Endodermal cell (in vitro differentiated cells): ENCODE measurements around the gene CCDC142. TPM values are rescaled to one million over a fixed set of nuclear protein-coding genes. Genes with fewer than 3 reads are reported as not detected.

ENCODE experiments used
- DNase-seq: peaks from one replicate; pipeline ENCODE4 v3.0.0-alpha.2; 2017
- H3K27ac ChIP-seq: 2 replicates; pipeline ENCODE4 v1.5.1; 2013; ENCODE audit warnings: mild to moderate bottlenecking, low read depth, low read length, moderate library complexity
- H3K27me3 ChIP-seq: 2 replicates; pipeline ENCODE4 v1.6.1; 2013; ENCODE audit warnings: mild to moderate bottlenecking, low read length, moderate library complexity; ENCODE audit not compliant: insufficient read depth, control insufficient read depth, poor library complexity, severe bottlenecking
- H3K36me3 ChIP-seq: 2 replicates; pipeline ENCODE4 v1.7.0; 2013; ENCODE audit warnings: mild to moderate bottlenecking, low read length, moderate library complexity; ENCODE audit not compliant: control insufficient read depth, insufficient read depth
- H3K4me1 ChIP-seq: one replicate; pipeline ENCODE4 v1.7.0; 2013; ENCODE audit warnings: low read length; ENCODE audit not compliant: control insufficient read depth, insufficient read depth
- H3K4me3 ChIP-seq: 2 replicates; pipeline ENCODE4 v1.5.1; 2013; ENCODE audit warnings: mild to moderate bottlenecking, low read length, moderate library complexity
- H3K9ac ChIP-seq: 2 replicates; pipeline ENCODE4 v1.6.1; 2013; ENCODE audit warnings: mild to moderate bottlenecking, low read length, moderate library complexity; ENCODE audit not compliant: poor library complexity, severe bottlenecking; ENCODE audit errors: extremely low read depth
- H3K9me3 ChIP-seq: 2 replicates; pipeline ENCODE4 v1.6.1; 2013; ENCODE audit warnings: mild to moderate bottlenecking, low read length, moderate library complexity; ENCODE audit not compliant: control insufficient read depth
- H3K27ac Mint-ChIP-seq: 2 replicates; pipeline ENCODE4 v1.8.0; 2020; ENCODE audit warnings: mixed read lengths
- H3K27me3 Mint-ChIP-seq: 2 replicates; pipeline ENCODE4 v1.8.0; 2021; ENCODE audit warnings: mild to moderate bottlenecking, mixed read lengths; ENCODE audit not compliant: insufficient read depth
- H3K36me3 Mint-ChIP-seq: 2 replicates; pipeline ENCODE4 v1.8.0; 2020; ENCODE audit warnings: low read depth, mixed read lengths
- H3K4me1 Mint-ChIP-seq: 2 replicates; pipeline ENCODE4 v1.8.0; 2020; ENCODE audit warnings: mixed read lengths
- H3K4me3 Mint-ChIP-seq: 2 replicates; pipeline ENCODE4 v1.8.0; 2020; ENCODE audit warnings: mild to moderate bottlenecking, moderate library complexity, mixed read lengths
- H3K9me3 Mint-ChIP-seq: 2 replicates; pipeline ENCODE4 v1.8.0; 2020; ENCODE audit warnings: mild to moderate bottlenecking, mixed read lengths
- CTCF ChIP-seq: fragments of 200-600 bp; sonication (generic); conservative IDR thresholded peaks from 2 replicates; pipeline ENCODE4 v1.5.0; 2021; ENCODE audit warnings: antibody characterized with exemption, mild to moderate bottlenecking
- WGBS, 2 experiments: methylation state at CpG; one replicate each; pipeline versions ENCODE4 v1.1.5 to v1.1.7; 2013; ENCODE audit warnings: missing lambda C conversion rate in 2 of 2, mixed read lengths in 1 of 2; ENCODE audit not compliant: insufficient coverage in 1 of 2, insufficient read length in 1 of 2; 5-methylcytosine and 5-hydroxymethylcytosine counted together
- total RNA-seq, 2 donors: library from RNA; stranded (reverse); fragmentation: NEBNext Ultra II Directional in 1 of 2; extraction: Animal tissue kit (Norgen Biotek cat#: 25700) in 1 of 2; gene quantifications; 2 replicates in 1 of 2; 3 replicates in 1 of 2; pipeline ENCODE4 v1.2.1, GENCODE V29; 2021

Gene CCDC142
- total RNA-seq, 2 donors from 2014 or later: 19.0 to 24.7 TPM

DNA sequence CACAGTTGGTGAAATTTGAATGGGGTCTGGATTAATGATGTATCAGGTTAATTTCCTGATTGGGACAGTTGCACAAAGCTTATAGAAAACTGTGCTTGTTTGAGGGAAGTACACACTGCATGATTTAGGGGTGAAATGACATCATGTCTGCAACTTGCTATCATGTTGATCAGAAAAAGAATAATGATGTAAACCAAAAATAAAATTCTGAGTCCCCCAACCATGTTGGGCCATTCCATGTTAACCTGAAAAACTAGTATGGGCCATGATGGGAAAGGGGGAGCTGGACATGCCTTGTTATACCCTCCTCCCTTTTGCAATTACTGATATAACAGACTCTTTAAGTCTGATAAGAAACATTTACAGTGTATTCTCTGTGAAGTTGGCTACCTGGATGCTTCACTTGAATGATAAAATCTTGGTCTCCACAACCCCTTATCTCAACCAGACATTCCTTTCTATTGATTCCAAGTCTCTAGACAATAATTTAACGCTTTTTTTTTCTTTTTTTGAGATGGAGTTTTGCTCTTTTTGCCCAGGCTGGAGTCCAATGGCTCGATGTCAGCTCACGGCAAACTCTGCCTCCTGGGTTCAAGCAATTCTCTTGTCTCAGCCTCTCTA is 32.1 kb downstream of the CCDC142 start:
- Histone ChIP-seq H3K9me3 (no peaks in the 10 kb centered on the region), H3K36me3 (no peaks in the 10 kb centered on the region), H3K9ac (no peak overlapping the region), H3K4me1 (peaks cover 7% of the 10 kb centered on the region), H3K27ac (no peak overlapping the region), H3K27me3 (no peaks in the 10 kb centered on the region), H3K4me3 (no peak overlapping the region)
- no peak for DNase-seq
- H3K4me1 Mint-ChIP-seq: peaks cover 18% of the 10 kb centered on the region
- no peak overlapping the region for H3K4me3 Mint-ChIP-seq
- H3K27ac Mint-ChIP-seq: no peak overlapping the region
- TF ChIP-seq CTCF: no peak
- no peaks in the 10 kb centered on the region for H3K9me3 Mint-ChIP-seq
- no peaks in the 10 kb centered on the region for H3K27me3 Mint-ChIP-seq
- no peaks in the 10 kb centered on the region for H3K36me3 Mint-ChIP-seq
- 71 to 92% methylated on average over 1 to 3 of the region's 3 CpGs for WGBS, 2 experiments

GRCh38 chr2:74448771-74449170 is 34.0 kb downstream of the CCDC142 start:
- Mint-ChIP-seq H3K9me3 (no peaks in the 10 kb centered on the region), H3K36me3 (no peaks in the 10 kb centered on the region), H3K4me1 (peaks cover 16% of the 10 kb centered on the region), H3K27me3 (no peaks in the 10 kb centered on the region), H3K27ac (no peak overlapping the region), H3K4me3 (no peak overlapping the region)
- Histone ChIP-seq H3K9me3 (no peaks in the 10 kb centered on the region), H3K4me3 (no peak overlapping the region), H3K4me1 (peaks cover 7% of the 10 kb centered on the region), H3K36me3 (no peaks in the 10 kb centered on the region), H3K9ac (no peak overlapping the region), H3K27me3 (no peaks in the 10 kb centered on the region), H3K27ac (no peak overlapping the region)
- no peak for TF ChIP-seq CTCF
- 96 to 100% methylated on average over 1 to 2 of the region's 2 CpGs for WGBS, 2 experiments
- DNase-seq: no peak

DNA sequence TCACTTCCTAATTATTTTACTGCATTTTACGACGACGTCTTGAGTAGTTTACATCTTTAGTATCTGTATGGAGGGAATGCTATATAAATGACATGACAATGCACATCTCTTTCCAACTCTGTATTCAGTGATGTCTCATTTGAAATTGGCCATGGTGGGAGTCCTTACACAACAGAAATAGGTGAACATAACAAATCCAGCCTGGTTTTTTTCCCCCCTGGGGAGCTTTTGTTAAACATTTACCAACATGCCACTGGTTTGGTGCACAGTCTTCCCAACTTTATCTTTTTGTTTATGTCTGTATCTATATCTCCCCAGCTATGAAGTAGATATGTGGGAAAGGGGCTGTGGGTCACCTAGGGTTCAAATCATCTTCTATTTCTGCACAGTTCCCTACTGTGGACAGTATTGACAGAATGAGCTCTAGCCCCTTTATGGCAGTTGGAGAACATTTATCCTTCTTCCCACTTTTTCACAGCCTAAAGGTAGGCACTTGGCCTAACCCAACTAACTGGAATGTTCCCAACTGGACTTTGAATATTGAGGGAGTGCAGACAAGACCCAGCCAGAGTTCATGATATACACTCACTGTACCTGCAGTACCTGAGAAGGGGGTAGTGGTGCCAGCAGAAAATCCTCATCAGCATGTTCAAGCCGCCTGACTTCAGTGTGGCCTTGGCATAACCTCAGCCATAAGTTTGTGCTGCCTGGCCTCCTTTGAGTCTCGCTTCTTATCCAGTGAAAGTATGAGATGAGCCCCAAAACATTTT is 35.4 kb downstream of the CCDC142 start:
- no peak for DNase-seq
- Mint-ChIP-seq H3K27me3 (no peaks in the 10 kb centered on the region), H3K4me1 (peaks cover 8% of the 10 kb centered on the region), H3K9me3 (no peaks in the 10 kb centered on the region), H3K27ac (no peak overlapping the region), H3K4me3 (no peak overlapping the region), H3K36me3 (no peaks in the 10 kb centered on the region)
- Histone ChIP-seq H3K4me1 (peaks cover 4% of the 10 kb centered on the region), H3K9me3 (no peaks in the 10 kb centered on the region), H3K27me3 (no peaks in the 10 kb centered on the region), H3K9ac (no peak overlapping the region), H3K27ac (no peak overlapping the region), H3K4me3 (no peak overlapping the region), H3K36me3 (no peaks in the 10 kb centered on the region)
- TF ChIP-seq CTCF: no peak
- 98 to 100% methylated on average over 1 to 5 of the region's 5 CpGs for WGBS, 2 experiments
